Activated CD4-positive, CD25-positive, alpha-beta regulatory T cell treated with anti-CD3 and anti-CD28 coated beads, Interleukin-2, amount 50 U/mL, for 16 hours (primary cell): ENCODE data around the gene IRS2.

Experiments used
- DNase-seq: peaks from one replicate; pipeline ENCODE4 v3.0.0-alpha.2; 2020; ENCODE audit warnings: low read depth, low spot score

IRS2 gene

GRCh38 chr13:109781384-109782065, 4.9 kb downstream of the IRS2 start:
- DNase-seq: no peak

- no peak for DNase-seq
These were observed 5.5 kb downstream of the IRS2 start for GRCh38 chr13:109780845-109781383.

GRCh38 chr13:109779876-109780510, 6.4 kb downstream of the IRS2 start:
- DNase-seq: no peak

GRCh38 chr13:109779074-109779473, 7.3 kb downstream of the IRS2 start:
- DNase-seq: no peak

GRCh38 chr13:109778102-109778542, 8.3 kb downstream of the IRS2 start:
- DNase-seq: no peak

- no peak for DNase-seq
These were observed 9.8 kb downstream of the IRS2 start for GRCh38 chr13:109776575-109776974.

- DNase-seq: no peak
These were observed 12.6 kb downstream of the IRS2 start for GRCh38 chr13:109773786-109774185.

- DNase-seq: no peak
These were observed 13.1 kb downstream of the IRS2 start for GRCh38 chr13:109773276-109773675.

GRCh38 chr13:109771926-109772325, 14.5 kb downstream of the IRS2 start:
- DNase-seq: no peak

- no peak for DNase-seq
These were observed 15.9 kb downstream of the IRS2 start for GRCh38 chr13:109770436-109770835.

GRCh38 chr13:109769921-109770320, 16.5 kb downstream of the IRS2 start:
- DNase-seq: no peak

GRCh38 chr13:109769275-109769674, 17.1 kb downstream of the IRS2 start:
- no peak for DNase-seq

- DNase-seq: no peak
These were observed 17.8 kb downstream of the IRS2 start for GRCh38 chr13:109768616-109769015.

GRCh38 chr13:109768176-109768575, 18.2 kb downstream of the IRS2 start:
- DNase-seq: no peak

GRCh38 chr13:109767023-109767422, 19.4 kb downstream of the IRS2 start:
- DNase-seq: no peak

- DNase-seq: no peak
These were observed 21.7 kb downstream of the IRS2 start for GRCh38 chr13:109764470-109765291.

- DNase-seq: no peak
These were observed 22.3 kb downstream of the IRS2 start for GRCh38 chr13:109764045-109764444.

GRCh38 chr13:109762791-109763190, 23.6 kb downstream of the IRS2 start:
- no peak for DNase-seq

- no peak for DNase-seq
These were observed 24.7 kb downstream of the IRS2 start for GRCh38 chr13:109761695-109762094.

GRCh38 chr13:109760951-109761350, 25.4 kb downstream of the IRS2 start:
- DNase-seq: no peak

- DNase-seq: no peak
These were observed 26.0 kb downstream of the IRS2 start for GRCh38 chr13:109760402-109760801.

GRCh38 chr13:109759609-109760008, 26.8 kb downstream of the IRS2 start:
- no peak for DNase-seq
